Measurements from ENCODE around the gene PTPRG. TPM values are rescaled to one million over a fixed set of nuclear protein-coding genes. Genes with fewer than 3 reads are reported as not detected.

Gene PTPRG
- total RNA-seq, 1 donor = 148 TPM

DNA sequence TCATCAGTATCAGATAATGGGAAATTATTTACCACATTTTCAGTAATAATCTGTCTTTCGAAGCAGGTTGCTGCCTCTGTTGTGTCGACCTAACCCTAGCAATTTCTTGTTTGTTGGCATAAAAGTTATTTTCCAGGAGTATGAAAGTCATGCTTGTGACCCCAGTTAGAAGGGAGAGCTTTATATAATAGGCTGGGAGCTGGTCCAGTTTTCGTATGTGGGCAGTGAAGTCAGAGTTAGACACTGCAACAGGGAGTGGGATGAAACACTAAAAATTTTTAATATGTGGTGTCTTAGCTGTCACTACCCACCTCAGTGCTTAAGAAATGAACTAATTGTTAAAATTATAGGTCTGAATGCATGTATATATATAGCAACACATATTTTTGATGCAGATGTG lies 463.5 kb downstream of the PTPRG start:
- Histone ChIP-seq H4K20me1 (ENCODE audit: insufficient read depth, low read length) (no peaks in the 10 kb centered on the region), H3K79me2 (ENCODE audit: insufficient read depth, low read length) (no peaks in the 10 kb centered on the region), H3K9me3 (ENCODE audit: low read depth, low read length) (no peaks in the 10 kb centered on the region), H3K27me3 (ENCODE audit: insufficient read depth, low read length) (no peaks in the 10 kb centered on the region), H3K27ac (ENCODE audit: low read depth, low read length) (no peak overlapping the region), H2AFZ (ENCODE audit: low read length) (no peak overlapping the region), H3K4me2 (ENCODE audit: insufficient read depth, low read length) (no peak overlapping the region), H3K4me1 (ENCODE audit: insufficient read depth, low read length) (peaks cover 1% of the 10 kb centered on the region), H3K36me3 (ENCODE audit: insufficient read depth, low read length) (no peaks in the 10 kb centered on the region), H3K4me3 (ENCODE audit: insufficient read depth, low read length) (no peak overlapping the region)
- TF ChIP-seq CTCF (IDR thresholded peaks at IDR 0.05; ENCODE audit: extremely low read depth, low read depth, low read length) = no peak
- DNase-seq (ENCODE audit: insufficient read length, low spot score, missing footprints) = no peak

DNA sequence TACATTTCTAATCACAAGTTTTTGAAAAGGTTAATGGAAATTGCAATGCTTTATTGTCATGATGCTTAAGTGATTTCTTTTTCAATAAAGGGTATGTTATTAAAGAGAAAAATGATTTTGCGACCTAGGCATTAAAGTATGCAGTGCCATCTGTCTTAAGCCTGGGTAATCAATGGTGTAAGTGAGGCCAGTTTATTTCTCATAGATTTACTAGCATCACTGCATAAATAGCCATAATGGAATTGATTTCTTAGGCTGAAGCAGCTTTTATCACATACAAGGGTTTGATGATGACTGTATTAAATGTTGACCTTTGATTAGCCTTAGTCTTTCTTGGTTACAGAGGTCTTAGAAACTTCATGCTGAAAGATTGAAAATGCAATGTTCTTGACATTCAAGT lies 464.5 kb downstream of the PTPRG start:
- Histone ChIP-seq H3K79me2 (ENCODE audit: insufficient read depth, low read length) (no peaks in the 10 kb centered on the region), H3K4me2 (ENCODE audit: insufficient read depth, low read length) (no peak overlapping the region), H3K27me3 (ENCODE audit: insufficient read depth, low read length) (no peaks in the 10 kb centered on the region), H3K4me3 (ENCODE audit: insufficient read depth, low read length) (no peak overlapping the region), H3K4me1 (ENCODE audit: insufficient read depth, low read length) (no peaks in the 10 kb centered on the region), H3K9me3 (ENCODE audit: low read depth, low read length) (no peaks in the 10 kb centered on the region), H3K36me3 (ENCODE audit: insufficient read depth, low read length) (no peaks in the 10 kb centered on the region), H2AFZ (ENCODE audit: low read length) (no peak overlapping the region), H3K27ac (ENCODE audit: low read depth, low read length) (no peak overlapping the region), H4K20me1 (ENCODE audit: insufficient read depth, low read length) (no peaks in the 10 kb centered on the region)
- DNase-seq (ENCODE audit: insufficient read length, low spot score, missing footprints) = no peak
- no peak for TF ChIP-seq CTCF (IDR thresholded peaks at IDR 0.05; ENCODE audit: extremely low read depth, low read depth, low read length)

DNA sequence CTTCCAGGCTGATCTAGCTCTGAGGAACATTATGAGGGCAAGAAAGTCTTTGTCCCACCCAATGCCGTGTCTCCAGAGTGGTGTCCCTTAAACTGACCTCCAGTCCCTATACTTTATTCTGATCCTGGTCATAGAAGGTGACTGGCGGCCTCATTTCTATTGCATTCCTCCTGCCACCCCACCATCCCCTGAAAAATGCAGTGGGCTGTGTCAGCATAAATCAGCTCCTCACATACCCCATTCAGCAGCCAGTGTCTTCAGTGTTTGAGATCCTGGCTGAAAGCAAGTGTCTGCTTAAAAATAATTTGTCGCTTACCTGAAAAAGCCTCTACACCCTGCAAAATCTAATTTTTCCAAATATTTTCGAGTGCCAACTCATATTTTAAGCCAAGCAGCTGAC lies 465.9 kb downstream of the PTPRG start:
- no peaks in the 10 kb centered on the region for H4K20me1 ChIP-seq (ENCODE audit: insufficient read depth, low read length)
- H3K4me3 ChIP-seq (ENCODE audit: insufficient read depth, low read length) = no peak overlapping the region
- no peaks in the 10 kb centered on the region for H3K36me3 ChIP-seq (ENCODE audit: insufficient read depth, low read length)
- TF ChIP-seq CTCF (IDR thresholded peaks at IDR 0.05; ENCODE audit: extremely low read depth, low read depth, low read length) = no peak
- H3K9me3 ChIP-seq (ENCODE audit: low read depth, low read length) = no peaks in the 10 kb centered on the region
- H3K27ac ChIP-seq (ENCODE audit: low read depth, low read length) = no peak overlapping the region
- no peaks in the 10 kb centered on the region for H3K27me3 ChIP-seq (ENCODE audit: insufficient read depth, low read length)
- H3K4me2 ChIP-seq (ENCODE audit: insufficient read depth, low read length) = no peak overlapping the region
- no peak overlapping the region for H2AFZ ChIP-seq (ENCODE audit: low read length)
- H3K4me1 ChIP-seq (ENCODE audit: insufficient read depth, low read length) = no peaks in the 10 kb centered on the region
- no peak for DNase-seq (ENCODE audit: insufficient read length, low spot score, missing footprints)
- no peaks in the 10 kb centered on the region for H3K79me2 ChIP-seq (ENCODE audit: insufficient read depth, low read length)

- no peak overlapping the region for H3K27ac ChIP-seq (ENCODE audit: low read depth, low read length)
- no peak overlapping the region for H3K4me3 ChIP-seq (ENCODE audit: insufficient read depth, low read length)
- no peaks in the 10 kb centered on the region for H3K4me1 ChIP-seq (ENCODE audit: insufficient read depth, low read length)
- no peaks in the 10 kb centered on the region for H3K79me2 ChIP-seq (ENCODE audit: insufficient read depth, low read length)
- no peaks in the 10 kb centered on the region for H4K20me1 ChIP-seq (ENCODE audit: insufficient read depth, low read length)
- no peak for DNase-seq (ENCODE audit: insufficient read length, low spot score, missing footprints)
- H3K9me3 ChIP-seq (ENCODE audit: low read depth, low read length) = no peaks in the 10 kb centered on the region
- no peak overlapping the region for H2AFZ ChIP-seq (ENCODE audit: low read length)
- H3K4me2 ChIP-seq (ENCODE audit: insufficient read depth, low read length) = no peak overlapping the region
- H3K27me3 ChIP-seq (ENCODE audit: insufficient read depth, low read length) = no peaks in the 10 kb centered on the region
- H3K36me3 ChIP-seq (ENCODE audit: insufficient read depth, low read length) = no peaks in the 10 kb centered on the region
- no peak for TF ChIP-seq CTCF (IDR thresholded peaks at IDR 0.05; ENCODE audit: extremely low read depth, low read depth, low read length)
Observed at GRCh38 chr3:62027796-62028195, 466.4 kb downstream of the PTPRG start.

Data from osteoblast (primary cell).